Endodermal cell (in vitro differentiated cells): ENCODE measurements around the gene GHRHR. TPM values are rescaled to one million over a fixed set of nuclear protein-coding genes. Genes with fewer than 3 reads are reported as not detected.

Source experiments
- DNase-seq: peaks from one replicate; pipeline ENCODE4 v3.0.0-alpha.2; 2017
- H3K27ac ChIP-seq: 2 replicates; pipeline ENCODE4 v1.5.1; 2013; ENCODE audit warnings: mild to moderate bottlenecking, low read depth, low read length, moderate library complexity
- H3K27me3 ChIP-seq: 2 replicates; pipeline ENCODE4 v1.6.1; 2013; ENCODE audit warnings: mild to moderate bottlenecking, low read length, moderate library complexity; ENCODE audit not compliant: insufficient read depth, control insufficient read depth, poor library complexity, severe bottlenecking
- H3K36me3 ChIP-seq: 2 replicates; pipeline ENCODE4 v1.7.0; 2013; ENCODE audit warnings: mild to moderate bottlenecking, low read length, moderate library complexity; ENCODE audit not compliant: control insufficient read depth, insufficient read depth
- H3K4me1 ChIP-seq: one replicate; pipeline ENCODE4 v1.7.0; 2013; ENCODE audit warnings: low read length; ENCODE audit not compliant: control insufficient read depth, insufficient read depth
- H3K4me3 ChIP-seq: 2 replicates; pipeline ENCODE4 v1.5.1; 2013; ENCODE audit warnings: mild to moderate bottlenecking, low read length, moderate library complexity
- H3K9ac ChIP-seq: 2 replicates; pipeline ENCODE4 v1.6.1; 2013; ENCODE audit warnings: mild to moderate bottlenecking, low read length, moderate library complexity; ENCODE audit not compliant: poor library complexity, severe bottlenecking; ENCODE audit errors: extremely low read depth
- H3K9me3 ChIP-seq: 2 replicates; pipeline ENCODE4 v1.6.1; 2013; ENCODE audit warnings: mild to moderate bottlenecking, low read length, moderate library complexity; ENCODE audit not compliant: control insufficient read depth
- H3K27ac Mint-ChIP-seq: 2 replicates; pipeline ENCODE4 v1.8.0; 2020; ENCODE audit warnings: mixed read lengths
- H3K27me3 Mint-ChIP-seq: 2 replicates; pipeline ENCODE4 v1.8.0; 2021; ENCODE audit warnings: mild to moderate bottlenecking, mixed read lengths; ENCODE audit not compliant: insufficient read depth
- H3K36me3 Mint-ChIP-seq: 2 replicates; pipeline ENCODE4 v1.8.0; 2020; ENCODE audit warnings: low read depth, mixed read lengths
- H3K4me1 Mint-ChIP-seq: 2 replicates; pipeline ENCODE4 v1.8.0; 2020; ENCODE audit warnings: mixed read lengths
- H3K4me3 Mint-ChIP-seq: 2 replicates; pipeline ENCODE4 v1.8.0; 2020; ENCODE audit warnings: mild to moderate bottlenecking, moderate library complexity, mixed read lengths
- H3K9me3 Mint-ChIP-seq: 2 replicates; pipeline ENCODE4 v1.8.0; 2020; ENCODE audit warnings: mild to moderate bottlenecking, mixed read lengths
- WGBS, 2 experiments: methylation state at CpG; one replicate each; pipeline versions ENCODE4 v1.1.5 to v1.1.7; 2013; ENCODE audit warnings: missing lambda C conversion rate in 2 of 2, mixed read lengths in 1 of 2; ENCODE audit not compliant: insufficient coverage in 1 of 2, insufficient read length in 1 of 2; 5-methylcytosine and 5-hydroxymethylcytosine counted together
- total RNA-seq, 2 donors: library from RNA; stranded (reverse); fragmentation: NEBNext Ultra II Directional in 1 of 2; extraction: Animal tissue kit (Norgen Biotek cat#: 25700) in 1 of 2; gene quantifications; 2 replicates in 1 of 2; 3 replicates in 1 of 2; pipeline ENCODE4 v1.2.1, GENCODE V29; 2021
- TF ChIP-seq, protein P1 (sequence below): fragments of 200-600 bp; sonication (generic); conservative IDR thresholded peaks from 2 replicates; pipeline ENCODE4 v1.5.0; 2021; ENCODE audit warnings: antibody characterized with exemption, mild to moderate bottlenecking

The GHRHR gene
- total RNA-seq, 2 donors from 2014 or later = not detected

DNA sequence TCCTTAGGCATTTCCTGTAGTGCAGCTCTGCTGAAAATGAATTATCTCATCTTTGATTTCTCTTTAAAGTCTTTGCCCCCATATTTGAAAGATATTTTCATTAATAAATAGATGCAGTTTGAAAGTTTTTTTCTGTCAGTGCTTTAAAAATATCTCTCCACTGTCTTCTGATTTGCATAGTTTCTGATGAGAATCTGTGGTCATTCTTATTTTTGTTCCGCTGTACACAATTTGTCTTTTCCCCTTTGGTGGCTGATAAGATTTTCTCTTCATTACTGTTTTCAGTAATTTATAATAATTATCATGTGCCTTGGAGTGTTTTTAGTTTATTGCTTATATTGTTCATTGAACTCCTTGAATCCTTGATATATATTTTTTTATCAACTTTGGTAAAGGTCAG is 7.0 kb upstream of the GHRHR start:
- Mint-ChIP-seq H3K4me3 (no peak overlapping the region), H3K36me3 (no peaks in the 10 kb centered on the region), H3K4me1 (no peaks in the 10 kb centered on the region), H3K27ac (no peak overlapping the region), H3K9me3 (peaks cover 2% of the 10 kb centered on the region), H3K27me3 (peaks cover 18% of the 10 kb centered on the region)
- no peak overlapping the region for H3K9ac ChIP-seq
- no peaks in the 10 kb centered on the region for H3K27me3 ChIP-seq
- DNase-seq = no peak
- TF ChIP-seq, protein P1, sequence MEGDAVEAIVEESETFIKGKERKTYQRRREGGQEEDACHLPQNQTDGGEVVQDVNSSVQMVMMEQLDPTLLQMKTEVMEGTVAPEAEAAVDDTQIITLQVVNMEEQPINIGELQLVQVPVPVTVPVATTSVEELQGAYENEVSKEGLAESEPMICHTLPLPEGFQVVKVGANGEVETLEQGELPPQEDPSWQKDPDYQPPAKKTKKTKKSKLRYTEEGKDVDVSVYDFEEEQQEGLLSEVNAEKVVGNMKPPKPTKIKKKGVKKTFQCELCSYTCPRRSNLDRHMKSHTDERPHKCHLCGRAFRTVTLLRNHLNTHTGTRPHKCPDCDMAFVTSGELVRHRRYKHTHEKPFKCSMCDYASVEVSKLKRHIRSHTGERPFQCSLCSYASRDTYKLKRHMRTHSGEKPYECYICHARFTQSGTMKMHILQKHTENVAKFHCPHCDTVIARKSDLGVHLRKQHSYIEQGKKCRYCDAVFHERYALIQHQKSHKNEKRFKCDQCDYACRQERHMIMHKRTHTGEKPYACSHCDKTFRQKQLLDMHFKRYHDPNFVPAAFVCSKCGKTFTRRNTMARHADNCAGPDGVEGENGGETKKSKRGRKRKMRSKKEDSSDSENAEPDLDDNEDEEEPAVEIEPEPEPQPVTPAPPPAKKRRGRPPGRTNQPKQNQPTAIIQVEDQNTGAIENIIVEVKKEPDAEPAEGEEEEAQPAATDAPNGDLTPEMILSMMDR = no peak
- no peak overlapping the region for H3K27ac ChIP-seq
- H3K36me3 ChIP-seq = no peaks in the 10 kb centered on the region
- 100% methylated on average over 1 of the region's 1 CpG; no CpG with 5 or more reads in 1 of the 2 experiments for WGBS, 2 experiments
- no peaks in the 10 kb centered on the region for H3K9me3 ChIP-seq
- H3K4me3 ChIP-seq = no peak overlapping the region
- H3K4me1 ChIP-seq = no peaks in the 10 kb centered on the region

DNA sequence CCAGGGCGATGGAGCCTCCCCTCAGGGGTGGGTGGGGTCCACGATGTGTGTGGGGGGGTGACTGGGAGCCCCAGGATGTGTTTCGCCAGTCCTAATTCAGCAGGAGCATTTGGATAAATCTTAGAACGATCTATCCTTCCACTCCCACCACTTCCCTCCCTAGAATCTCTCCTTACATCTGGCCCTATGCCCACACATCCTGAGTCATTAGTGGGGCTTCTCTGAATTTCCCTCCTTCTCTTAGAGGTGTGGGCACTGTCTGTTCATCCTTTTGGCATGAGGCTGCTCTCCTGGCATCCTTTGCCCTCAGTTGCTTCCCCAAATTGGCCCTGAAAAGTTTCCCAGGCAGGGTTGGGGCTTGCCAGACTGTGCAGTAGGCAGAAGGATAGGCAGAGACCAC is 1.6 kb downstream of the GHRHR start:
- WGBS, 2 experiments = 84 to 95% methylated on average over 3 to 4 of the region's 4 CpGs
- H3K9me3 Mint-ChIP-seq = no peaks in the 10 kb centered on the region
- peaks cover 14% of the 10 kb centered on the region for H3K27me3 ChIP-seq
- H3K4me1 ChIP-seq = no peaks in the 10 kb centered on the region
- no peaks in the 10 kb centered on the region for H3K36me3 Mint-ChIP-seq
- H3K9ac ChIP-seq = no peak overlapping the region
- H3K4me3 ChIP-seq = no peak overlapping the region
- H3K27ac Mint-ChIP-seq = no peak overlapping the region
- H3K4me1 Mint-ChIP-seq = no peaks in the 10 kb centered on the region
- no peaks in the 10 kb centered on the region for H3K36me3 ChIP-seq
- no peak overlapping the region for H3K27ac ChIP-seq
- DNase-seq = no peak
- peaks cover 11% of the 10 kb centered on the region for H3K27me3 Mint-ChIP-seq
- no peak overlapping the region for H3K4me3 Mint-ChIP-seq
- no peaks in the 10 kb centered on the region for H3K9me3 ChIP-seq
- TF ChIP-seq, protein P1 = no peak

DNA sequence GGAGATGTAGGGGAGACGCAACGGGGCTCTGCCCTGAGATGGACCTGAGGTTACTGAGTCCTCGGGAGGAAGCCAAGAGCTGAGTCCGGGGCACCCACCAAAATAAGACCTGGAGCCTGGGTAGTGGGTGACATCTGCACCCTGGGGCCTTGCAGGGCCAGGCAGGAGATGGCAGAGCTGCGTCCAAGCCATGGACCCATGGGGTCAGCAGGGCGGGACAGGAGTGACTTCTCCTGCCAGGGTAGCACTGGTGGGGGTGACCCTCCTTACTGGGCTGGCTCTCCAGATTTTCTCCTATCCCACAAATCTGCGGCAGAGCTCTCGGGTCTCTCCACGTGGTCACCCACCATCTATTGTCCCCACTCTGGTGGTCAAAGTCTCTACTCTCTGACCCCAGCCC is 2.1 kb downstream of the GHRHR start:
- DNase-seq = no peak
- H3K9me3 Mint-ChIP-seq = no peaks in the 10 kb centered on the region
- H3K27me3 ChIP-seq = peaks cover 14% of the 10 kb centered on the region
- peaks cover 2% of the 10 kb centered on the region for H3K4me1 Mint-ChIP-seq
- TF ChIP-seq, protein P1 = no peak
- H3K36me3 ChIP-seq = no peaks in the 10 kb centered on the region
- H3K27ac ChIP-seq = no peak overlapping the region
- no peak overlapping the region for H3K27ac Mint-ChIP-seq
- peaks cover 11% of the 10 kb centered on the region for H3K27me3 Mint-ChIP-seq
- H3K9ac ChIP-seq = no peak overlapping the region
- no peak overlapping the region for H3K4me3 ChIP-seq
- H3K36me3 Mint-ChIP-seq = no peaks in the 10 kb centered on the region
- 89 to 100% methylated on average over 6 to 9 of the region's 9 CpGs for WGBS, 2 experiments
- H3K4me3 Mint-ChIP-seq = no peak overlapping the region
- H3K4me1 ChIP-seq = no peaks in the 10 kb centered on the region
- no peaks in the 10 kb centered on the region for H3K9me3 ChIP-seq
